ENCODE data around the gene SERINC5. TPM values are rescaled to one million over a fixed set of nuclear protein-coding genes. Genes with fewer than 3 reads are reported as not detected.
"Not testable (repeated sequence)": the region's sequence is repeated elsewhere in the genome, so short reads cannot be mapped to it uniquely, and the experiment has no call there.

SERINC5 gene
- total RNA-seq, 1 experiment from 2014 or later = 6.9 TPM

DNA sequence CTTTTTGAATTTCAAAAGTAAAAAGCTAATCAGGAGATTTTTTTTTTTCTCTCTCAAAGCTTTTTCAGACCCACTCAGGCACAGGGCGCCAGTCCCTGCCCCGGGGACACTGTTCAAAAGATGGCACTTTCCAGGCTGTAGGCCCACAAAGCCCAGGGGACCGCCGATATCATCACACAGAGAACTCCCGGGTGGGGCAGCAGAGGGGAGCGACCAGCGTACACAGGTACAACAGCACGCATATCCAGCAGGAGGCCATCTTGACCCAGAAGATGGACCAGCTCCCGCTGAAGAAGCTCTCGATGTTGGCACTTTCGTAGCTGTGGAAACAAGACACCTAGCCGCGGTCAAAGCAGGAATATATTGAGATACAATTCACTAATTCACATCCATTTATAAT is 112.4 kb downstream of the SERINC5 start:
- DNase-seq (ENCODE audit: extremely low read depth, low read depth) = no peak

DNA sequence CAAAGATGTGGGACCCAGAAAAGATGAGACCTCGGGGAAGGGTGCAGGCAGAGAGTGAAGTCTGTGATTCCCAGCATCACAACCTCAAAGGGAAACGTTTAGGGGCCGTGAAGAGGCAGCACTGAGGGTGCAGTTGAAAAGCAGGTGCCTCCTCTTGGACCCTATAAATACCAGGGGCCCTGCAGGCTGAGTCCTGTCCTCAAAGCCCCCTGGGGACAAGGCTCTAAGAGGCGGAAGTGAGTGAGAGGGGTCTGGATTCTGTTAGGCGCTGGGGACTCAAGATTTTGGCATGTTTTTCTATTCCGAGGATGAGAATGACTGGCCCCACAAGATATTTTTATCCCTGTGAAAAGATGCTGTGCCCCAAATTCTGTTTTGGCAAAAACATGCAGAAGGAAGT is 112.9 kb downstream of the SERINC5 start:
- DNase-seq (ENCODE audit: extremely low read depth, low read depth) = no peak

DNA sequence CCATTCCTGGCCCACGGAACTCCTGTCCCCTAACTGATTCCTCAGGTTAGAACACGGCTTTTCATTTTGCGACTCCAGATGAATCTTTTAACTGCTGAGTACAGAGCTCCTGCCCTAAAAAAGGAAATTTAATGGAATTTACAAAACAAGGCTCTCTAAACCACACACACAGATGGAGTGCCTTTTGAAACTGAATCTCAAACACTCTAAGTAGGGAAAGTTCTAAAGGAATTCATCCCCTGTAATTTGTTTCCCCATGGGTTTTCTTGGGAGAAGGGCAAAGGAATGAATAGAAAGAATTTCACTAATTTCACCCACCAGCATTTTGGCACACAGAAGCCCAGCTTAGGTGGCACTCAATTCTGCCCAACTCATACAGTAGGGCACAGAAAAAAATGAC is 114.2 kb downstream of the SERINC5 start:
- DNase-seq (ENCODE audit: extremely low read depth, low read depth) = no peak

DNA sequence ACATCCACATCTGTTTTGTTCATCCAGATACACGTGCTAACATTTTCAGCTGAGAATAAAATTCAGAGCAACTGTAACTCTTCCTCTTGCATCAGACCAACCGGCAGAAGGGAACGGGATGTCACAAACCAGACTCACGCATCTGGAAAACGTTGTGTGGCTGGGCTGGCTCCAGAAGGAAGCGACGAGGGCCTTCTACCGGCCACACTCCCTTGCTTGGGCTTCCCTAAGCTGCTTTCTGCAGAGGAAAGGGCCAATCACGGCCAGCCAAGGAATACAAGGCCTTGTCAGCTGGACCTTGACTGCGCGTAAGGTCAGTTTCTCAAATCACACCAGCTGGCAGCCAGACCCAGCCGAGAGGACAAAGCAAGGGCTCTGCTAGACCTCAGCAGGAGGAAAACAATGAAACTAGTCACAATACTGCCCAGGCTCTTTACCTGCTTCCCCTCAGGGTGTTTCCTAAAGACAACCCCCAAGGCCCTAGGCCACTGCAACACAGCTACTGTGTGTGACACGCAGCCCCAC is 114.6 kb downstream of the SERINC5 start:
- no peak for DNase-seq (ENCODE audit: extremely low read depth, low read depth)

DNA sequence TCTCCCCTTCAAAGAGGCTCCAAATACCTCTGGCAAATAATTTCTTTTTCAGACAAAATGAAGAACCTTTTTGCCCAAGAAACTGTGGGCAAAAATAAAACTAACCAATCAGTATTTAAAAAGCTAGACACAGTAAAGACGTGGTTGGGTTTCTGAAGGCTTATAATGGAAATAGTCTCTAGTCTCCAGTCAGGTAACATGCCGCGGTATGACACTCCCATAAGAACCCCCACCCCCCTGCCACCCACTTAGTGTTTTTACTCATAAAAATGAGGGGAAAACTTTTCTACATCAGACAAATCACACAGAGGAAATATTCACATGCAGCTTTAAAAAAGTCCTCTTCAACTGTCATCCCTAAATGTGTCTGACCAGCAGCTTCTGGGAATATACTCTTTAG is 115.4 kb downstream of the SERINC5 start:
- DNase-seq (ENCODE audit: extremely low read depth, low read depth) = no peak

DNA sequence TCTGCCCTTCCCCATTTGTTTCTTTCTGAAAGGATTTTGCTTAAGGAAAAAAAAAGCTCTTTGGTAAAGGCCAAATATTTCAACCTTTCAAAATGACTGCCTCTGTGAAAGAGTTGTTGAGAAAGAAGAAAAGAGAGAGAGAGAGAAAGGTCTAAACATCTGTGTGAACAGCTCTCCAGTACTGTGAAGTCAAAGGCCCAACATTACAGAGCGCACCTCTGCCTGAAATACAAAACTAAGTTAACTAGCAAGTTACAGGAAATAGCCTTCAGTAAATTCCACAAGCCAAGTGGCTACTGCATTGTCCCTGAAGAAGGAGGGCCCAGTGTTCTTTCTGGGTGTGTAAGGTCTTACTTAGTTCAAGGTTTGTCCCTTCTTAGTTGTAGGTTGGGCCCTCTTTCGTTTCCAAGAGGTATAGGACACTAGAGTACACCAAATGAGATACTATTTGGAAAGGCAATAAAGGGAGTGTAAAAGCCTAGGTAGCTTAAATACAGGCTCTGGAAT is 116.3 kb downstream of the SERINC5 start:
- no peak for DNase-seq (ENCODE audit: extremely low read depth, low read depth)

DNA sequence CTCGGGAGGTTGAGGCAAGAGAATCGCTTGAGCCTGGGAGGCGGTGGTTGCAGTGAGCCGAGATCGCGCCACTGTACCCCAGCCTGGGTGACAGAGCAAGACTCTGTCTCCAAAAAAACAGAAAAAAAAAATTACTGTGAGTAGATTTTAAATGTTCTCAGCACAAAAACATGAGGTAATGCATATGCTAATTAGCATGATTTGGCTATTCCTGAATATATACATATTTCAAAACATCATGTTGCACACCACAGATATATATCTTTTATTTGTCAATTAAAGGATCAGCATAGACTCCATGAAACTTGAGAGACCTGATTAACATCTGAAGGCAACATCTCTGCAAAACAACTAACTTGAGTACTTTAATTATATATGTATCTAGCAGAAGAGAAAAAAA is 117.4 kb downstream of the SERINC5 start:
- no peak for DNase-seq (ENCODE audit: extremely low read depth, low read depth)

DNA sequence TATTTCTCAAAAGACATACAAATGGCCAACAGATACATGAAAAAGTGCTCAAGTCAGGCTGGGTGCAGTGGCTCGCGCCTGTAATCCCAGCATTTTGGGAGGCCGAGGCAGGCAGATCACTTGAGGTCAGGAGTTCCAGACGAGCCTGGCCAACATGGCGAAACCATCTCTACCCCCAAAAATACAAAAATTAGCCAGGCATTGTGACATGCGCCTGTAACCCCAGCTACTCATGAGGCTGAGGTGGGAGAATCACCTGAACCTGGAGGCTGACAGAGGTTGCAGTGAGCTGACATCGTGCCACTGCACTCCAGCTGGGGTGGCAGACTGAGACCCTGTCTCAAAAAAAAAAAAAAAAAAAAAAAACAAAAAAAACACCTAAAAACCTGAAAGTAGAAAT is 119.0 kb downstream of the SERINC5 start:
- DNase-seq (ENCODE audit: extremely low read depth, low read depth) = not testable (repeated sequence)

DNA sequence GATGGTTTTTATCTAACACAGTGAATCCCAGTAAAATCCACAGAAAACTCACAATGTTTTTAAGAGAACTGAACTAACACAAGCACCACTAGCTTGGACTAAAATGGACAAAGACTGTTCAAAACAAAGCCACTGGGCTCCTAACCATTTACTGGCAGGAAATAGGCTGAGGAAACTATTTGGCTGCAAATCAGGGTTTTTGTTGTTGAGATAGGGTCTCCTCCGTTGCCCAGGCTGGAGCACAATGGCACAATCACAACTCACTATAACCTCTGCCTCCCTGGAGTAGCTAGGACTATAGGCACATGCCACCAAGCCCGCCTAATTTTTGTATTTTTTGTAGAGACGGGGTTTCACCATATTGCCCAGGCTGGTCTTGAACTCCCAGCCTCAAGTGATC is 121.0 kb downstream of the SERINC5 start:
- no peak for DNase-seq (ENCODE audit: extremely low read depth, low read depth)

DNA sequence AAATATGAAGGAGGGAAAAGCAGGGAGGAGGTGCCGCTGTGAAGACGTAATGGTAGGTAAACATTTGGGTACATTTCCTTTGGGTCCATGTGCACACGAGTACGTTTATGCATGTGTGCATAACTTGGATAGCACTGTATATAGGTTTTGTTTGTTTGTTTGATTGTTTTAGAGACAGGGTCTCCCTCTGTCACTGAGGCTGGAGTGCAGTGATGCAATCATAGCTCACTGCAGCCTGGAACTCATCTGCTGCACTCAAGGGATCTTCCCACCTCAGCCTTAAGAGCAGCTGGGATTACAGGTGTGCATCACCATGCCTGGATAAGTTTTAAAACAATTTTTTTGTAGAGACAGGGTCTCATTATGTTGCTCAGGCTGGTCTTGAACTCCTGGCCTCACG is 126.7 kb downstream of the SERINC5 start:
- DNase-seq (ENCODE audit: extremely low read depth, low read depth) = no peak

DNA sequence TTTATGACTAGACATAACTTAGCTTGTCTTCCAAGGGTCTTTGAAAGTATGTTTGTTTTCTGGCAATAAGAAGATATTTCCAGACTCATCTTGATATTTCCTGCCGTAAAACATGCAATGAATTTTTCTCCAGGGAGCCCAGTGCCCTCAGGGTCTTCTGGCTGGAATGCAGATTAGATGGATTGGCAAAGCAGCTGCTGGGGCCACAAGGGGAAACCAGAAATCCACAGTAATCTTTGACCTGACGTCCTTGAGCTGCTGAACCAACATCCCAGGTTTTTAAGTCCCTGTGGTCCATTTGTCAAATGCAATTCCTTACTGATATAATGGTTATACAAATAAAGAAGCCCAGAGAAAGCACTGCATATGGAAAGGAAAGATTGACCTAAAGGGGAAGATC is 127.7 kb downstream of the SERINC5 start:
- no peak for DNase-seq (ENCODE audit: extremely low read depth, low read depth)

DNA sequence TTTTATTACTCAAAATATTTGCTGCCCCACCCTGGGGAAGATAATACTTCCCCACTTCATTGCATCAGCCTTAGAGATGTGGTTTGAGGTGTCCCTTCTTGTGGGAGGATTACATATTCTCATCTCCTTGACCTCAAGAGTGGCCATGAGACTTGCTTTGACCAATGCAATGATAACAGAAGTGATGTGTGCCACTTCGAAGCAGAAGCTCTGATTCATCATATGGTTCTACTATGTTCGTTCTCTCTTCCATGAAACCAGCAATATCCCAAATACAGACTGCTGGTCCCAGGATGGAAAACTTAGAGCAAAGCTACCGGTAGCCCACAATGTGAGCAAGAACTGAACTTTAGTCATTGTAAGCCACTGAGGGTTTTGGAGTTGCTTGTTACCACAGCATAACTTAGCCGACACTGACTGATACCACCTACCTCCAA is 128.7 kb downstream of the SERINC5 start:
- no peak for DNase-seq (ENCODE audit: extremely low read depth, low read depth)

DNA sequence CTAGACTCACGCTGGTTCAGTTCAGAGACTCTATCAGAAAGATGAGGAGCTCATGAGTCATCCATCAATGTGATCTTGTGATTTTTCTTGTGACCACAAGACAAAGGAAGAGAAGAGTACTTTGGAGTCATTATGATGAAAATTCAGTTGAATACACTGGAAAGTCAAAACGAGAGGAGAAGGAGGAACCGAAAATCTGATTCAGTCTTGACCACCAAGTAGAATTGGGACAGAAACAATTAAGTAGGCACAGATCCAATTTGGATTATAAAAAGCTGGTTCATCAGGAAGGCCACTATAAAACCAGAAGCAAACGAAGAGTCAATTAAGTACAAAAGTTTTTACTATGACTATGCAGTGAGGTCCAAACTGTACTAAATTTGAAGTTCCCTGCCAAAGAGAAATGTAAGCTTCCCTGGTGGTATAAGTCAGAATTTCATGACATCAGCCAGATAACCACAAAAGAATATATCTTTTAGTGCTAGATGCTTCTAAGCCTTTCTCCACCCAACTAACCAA is 129.8 kb downstream of the SERINC5 start:
- no peak for DNase-seq (ENCODE audit: extremely low read depth, low read depth)

DNA sequence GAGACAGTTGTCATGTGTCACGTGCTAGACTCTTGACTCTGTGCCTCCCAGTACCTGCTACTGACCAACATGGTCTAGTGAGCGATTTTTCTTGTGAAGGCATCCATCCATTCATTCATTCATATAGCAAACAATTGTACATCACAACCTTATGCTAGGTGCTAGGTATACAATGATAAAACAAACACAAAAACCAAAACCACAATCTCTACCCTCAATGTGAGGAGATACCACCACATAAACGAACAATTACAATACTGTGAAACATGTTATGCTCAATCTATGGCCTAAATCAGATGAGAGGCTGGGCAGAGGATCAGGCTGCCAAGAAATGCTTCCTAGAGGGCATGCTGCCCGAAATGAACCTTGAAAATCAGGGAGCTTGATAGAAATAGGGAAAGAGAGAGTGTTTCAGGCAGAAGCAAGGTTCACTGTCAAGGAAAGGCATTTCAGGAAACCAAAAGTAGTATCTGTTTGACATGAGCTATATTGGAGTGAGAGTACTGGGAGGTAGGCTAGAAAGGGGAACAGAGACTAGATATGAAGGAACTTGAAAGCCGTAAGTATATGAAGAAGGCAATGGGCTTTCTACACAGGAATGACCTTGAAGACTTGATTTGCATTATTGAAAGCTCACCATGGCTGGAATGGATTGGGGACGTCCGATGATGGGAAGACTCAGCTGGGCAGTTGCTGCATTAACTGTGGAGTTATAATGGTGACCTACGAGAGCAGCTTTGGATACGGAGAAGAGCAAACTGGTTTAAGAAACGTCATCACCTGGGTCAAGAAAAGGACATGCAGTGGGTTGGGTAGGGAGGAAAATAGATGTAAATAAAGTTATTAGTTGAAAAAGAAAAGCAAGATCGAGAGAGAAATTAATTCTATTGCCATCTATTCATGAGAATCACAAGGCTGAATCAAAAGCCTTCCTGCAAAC is 130.6 kb downstream of the SERINC5 start:
- no peak for DNase-seq (ENCODE audit: extremely low read depth, low read depth)

DNA sequence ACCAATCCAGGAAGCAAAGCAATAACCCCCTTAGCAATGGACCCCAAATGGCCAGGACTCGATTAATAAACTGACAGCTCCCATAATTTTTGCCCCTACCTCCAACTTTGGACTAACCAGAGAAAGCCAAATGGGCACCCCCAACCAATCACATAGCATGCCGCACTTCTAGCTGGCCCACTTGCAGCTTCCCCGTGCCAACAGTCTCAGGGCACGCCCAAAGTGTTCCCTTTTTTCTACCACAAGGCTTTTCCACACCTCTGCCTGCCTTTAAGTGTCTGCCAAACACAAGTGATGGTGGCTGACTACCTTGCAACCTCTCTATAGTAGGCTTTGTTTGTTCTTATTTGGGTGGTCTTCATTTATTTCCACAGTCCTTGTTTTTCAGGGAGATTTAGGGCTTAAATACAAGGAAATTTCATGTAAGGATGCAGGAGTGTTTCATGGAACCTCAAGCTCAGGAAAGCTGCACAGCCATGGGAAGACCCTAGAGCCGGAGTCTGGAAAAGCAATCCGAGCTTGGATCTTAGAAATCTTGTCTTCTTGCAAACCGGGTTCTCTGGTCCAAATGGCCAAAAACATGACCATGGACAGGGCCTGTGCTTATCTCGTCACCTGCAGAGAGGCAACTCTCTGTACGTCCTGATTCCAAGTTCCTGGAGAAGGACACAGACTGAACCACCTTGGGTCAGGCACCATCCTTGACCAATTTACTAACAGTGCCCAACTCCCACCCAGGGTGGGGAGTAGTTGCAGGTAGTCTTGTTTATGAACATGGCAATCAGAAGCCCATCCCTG is 131.5 kb downstream of the SERINC5 start:
- no peak for DNase-seq (ENCODE audit: extremely low read depth, low read depth)

DNA sequence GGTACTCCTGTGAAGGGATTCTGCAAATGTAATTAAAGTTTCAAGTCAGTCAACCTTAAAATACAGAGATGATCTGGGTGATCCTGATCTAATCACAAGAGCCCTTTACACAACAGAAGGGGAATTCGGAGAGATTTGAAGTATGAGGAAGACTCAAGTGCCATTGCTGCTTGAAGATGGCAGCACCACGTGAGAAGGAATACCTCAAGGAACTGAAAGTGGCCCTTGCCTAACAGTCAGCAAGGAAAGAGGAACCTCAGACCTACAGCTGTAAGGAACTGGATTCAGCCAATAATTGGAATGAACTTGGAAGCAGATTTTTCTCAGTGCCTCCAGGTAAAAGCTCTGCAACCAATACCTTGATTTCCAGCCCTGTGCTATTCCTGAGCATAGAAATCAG is 133.3 kb downstream of the SERINC5 start:
- no peak for DNase-seq (ENCODE audit: extremely low read depth, low read depth)

DNA sequence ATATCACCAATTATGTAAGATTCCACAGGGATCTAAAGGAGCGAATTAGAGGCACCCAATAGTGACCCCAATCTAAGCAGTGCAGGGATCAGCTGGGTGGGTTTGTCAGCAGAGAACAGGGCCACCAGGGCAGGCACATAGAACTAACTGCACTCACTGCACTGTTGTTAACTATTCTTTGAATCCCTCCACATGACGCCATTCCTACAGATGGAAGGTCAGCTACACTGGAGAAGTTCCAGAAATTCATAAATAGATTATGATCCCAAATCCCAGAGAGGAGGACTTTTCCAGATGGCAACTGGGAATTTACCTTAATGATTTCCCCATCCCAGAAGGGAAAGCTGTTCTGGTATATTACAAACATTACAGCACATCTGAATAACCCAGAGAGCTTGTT is 136.5 kb downstream of the SERINC5 start:
- no peak for DNase-seq (ENCODE audit: extremely low read depth, low read depth)

DNA sequence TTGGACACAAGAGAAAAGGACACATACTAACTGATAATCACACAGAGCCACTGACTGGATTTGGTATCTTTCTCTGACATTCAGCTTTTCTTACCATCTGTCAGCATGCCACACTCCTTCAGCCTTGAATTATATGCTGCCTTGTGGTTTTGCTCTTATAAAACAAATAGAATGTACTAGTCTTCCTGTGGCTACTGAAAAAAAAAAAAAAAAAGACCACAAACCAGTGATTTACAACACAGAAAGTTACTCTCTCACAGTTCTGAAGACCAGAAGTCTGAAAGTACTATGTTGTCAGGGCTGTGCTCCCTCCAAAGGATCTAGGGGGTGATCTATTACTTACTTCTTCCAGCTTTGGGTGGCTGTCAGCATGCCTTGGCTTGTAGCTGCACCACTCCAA is 138.4 kb downstream of the SERINC5 start:
- DNase-seq (ENCODE audit: extremely low read depth, low read depth) = no peak

DNA sequence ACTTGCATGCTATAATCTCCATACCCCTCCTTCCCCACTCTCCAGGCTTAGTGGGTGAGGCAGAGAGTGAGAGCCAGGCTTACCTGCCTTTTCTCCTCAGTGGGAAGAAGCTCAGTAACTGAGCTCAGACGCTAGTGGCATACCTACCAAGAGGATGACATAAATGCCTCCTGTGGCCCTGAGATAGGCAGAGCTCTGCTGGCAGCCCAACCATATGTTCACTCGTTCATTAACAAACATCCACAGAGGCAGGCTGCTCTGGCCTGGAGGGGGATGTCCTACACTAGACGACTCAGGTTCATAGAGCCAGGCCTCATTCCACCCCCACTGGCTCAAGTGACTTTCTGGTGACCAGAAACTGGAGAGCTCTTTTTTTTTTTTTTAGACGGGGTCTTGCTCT is 139.4 kb downstream of the SERINC5 start:
- DNase-seq (ENCODE audit: extremely low read depth, low read depth) = no peak

DNA sequence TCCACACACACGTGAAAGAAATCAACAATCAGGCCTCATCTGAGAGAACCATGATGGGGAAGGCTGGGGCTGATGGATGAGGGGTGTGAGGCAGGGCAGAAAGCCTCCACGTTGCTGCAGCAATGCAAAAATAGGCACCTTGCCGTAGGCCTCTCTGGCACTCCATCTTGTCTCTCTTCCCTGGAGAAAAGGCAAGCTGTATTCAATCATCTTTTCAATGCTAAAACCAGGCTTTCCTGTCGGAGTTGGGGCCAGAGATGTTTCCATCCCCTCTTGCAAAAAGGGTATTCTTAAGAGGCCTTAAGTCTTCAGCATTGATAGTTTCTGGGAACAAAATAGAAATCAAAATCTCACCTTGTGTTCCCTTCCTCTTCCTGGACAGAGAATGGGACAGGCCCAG is 139.8 kb downstream of the SERINC5 start:
- DNase-seq (ENCODE audit: extremely low read depth, low read depth) = no peak

DNA sequence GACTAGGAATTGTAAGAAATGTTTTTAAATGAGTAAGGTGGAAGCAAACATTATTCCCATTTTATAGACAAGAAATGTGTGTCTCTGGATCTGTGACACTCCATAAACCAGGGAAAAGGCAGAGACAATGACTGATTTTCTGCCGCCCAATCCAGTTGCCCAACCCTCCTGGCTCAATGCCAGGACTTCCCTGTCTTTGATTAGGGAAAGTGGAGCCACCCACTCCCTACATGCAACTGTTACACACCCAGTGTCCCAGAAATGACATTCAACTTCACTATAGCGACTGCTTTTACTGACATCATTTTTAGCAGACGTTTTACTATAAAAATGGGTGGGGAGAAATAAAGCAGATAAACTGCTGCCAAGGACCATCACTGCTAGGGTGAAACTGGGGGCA is 141.0 kb downstream of the SERINC5 start:
- DNase-seq (ENCODE audit: extremely low read depth, low read depth) = no peak

Data from NCI-H460 (cell line).